WTC11 (cell line): Measurements from ENCODE around the gene BRAF. TPM values are rescaled to one million over a fixed set of nuclear protein-coding genes. Genes with fewer than 3 reads are reported as not detected.

Experiments used
- ATAC-seq: fragments of 200-7000 bp; cut with Tn5 transposase; 2 replicates; pipeline ENCODE4 v1.10.0; 2021; ENCODE audit warnings: mild to moderate bottlenecking, moderate library complexity
- CTCF ChIA-PET: fragments of 300-600 bp; sonication (Branson Sonifier 250); formaldehyde crosslinking; loops from one replicate; lab custom pipeline; 2021; ENCODE audit warnings: antibody characterized with exemption; lab: Charles Lee
- POLR2A ChIA-PET: fragments of 350-600 bp; sonication (Branson Sonifier 250); formaldehyde crosslinking; loops from one replicate; lab custom pipeline; 2021; ENCODE audit warnings: antibody characterized with exemption; lab: Charles Lee
- DNase-seq: peaks from one replicate; pipeline ENCODE4 v3.0.0; 2021; ENCODE audit warnings: low spot score
- H3K27ac Mint-ChIP-seq: 2 replicates; pipeline ENCODE4 v1.8.0; 2021; ENCODE audit warnings: mixed read lengths
- H3K27me3 Mint-ChIP-seq: 2 replicates; pipeline ENCODE4 v1.8.0; 2021; ENCODE audit warnings: low read depth, mild to moderate bottlenecking, moderate library complexity, mixed read lengths
- H3K36me3 Mint-ChIP-seq: 2 replicates; pipeline ENCODE4 v1.8.0; 2021; ENCODE audit warnings: mixed read lengths
- H3K4me1 Mint-ChIP-seq: 2 replicates; pipeline ENCODE4 v1.8.0; 2022; ENCODE audit warnings: mixed read lengths
- H3K4me3 Mint-ChIP-seq: 2 replicates; pipeline ENCODE4 v1.8.0; 2021; ENCODE audit warnings: mild to moderate bottlenecking, moderate library complexity, mixed read lengths
- H3K9me3 Mint-ChIP-seq: 2 replicates; pipeline ENCODE4 v1.8.0; 2021; ENCODE audit warnings: mixed read lengths
- ATF1 ChIP-seq: sonication (generic); formaldehyde crosslinking; IDR thresholded peaks from 2 replicates; pipeline ENCODE4 v1.8.1; 2023; ENCODE audit warnings: mild to moderate bottlenecking, moderate library complexity, missing genetic modification reagents
- ATF3 ChIP-seq: sonication (generic); formaldehyde crosslinking; conservative IDR thresholded peaks from 2 replicates; pipeline ENCODE4 v1.8.1; 2022; ENCODE audit warnings: mild to moderate bottlenecking, missing genetic modification reagents
- CBFB ChIP-seq: sonication (generic); formaldehyde crosslinking; IDR thresholded peaks from 2 replicates; pipeline ENCODE4 v1.8.1; 2022; ENCODE audit warnings: mild to moderate bottlenecking, low read depth, missing genetic modification reagents
- CTCF ChIP-seq: fragments of 200-600 bp; IDR thresholded peaks from 2 replicates; pipeline ENCODE4 v1.8.0; 2022; ENCODE audit warnings: antibody characterized with exemption
- E2F5 ChIP-seq: sonication (generic); formaldehyde crosslinking; IDR thresholded peaks from 2 replicates; pipeline ENCODE4 v1.8.1; 2022; ENCODE audit warnings: mild to moderate bottlenecking, moderate library complexity, missing genetic modification reagents
- EMX1 ChIP-seq: fragments of 250-450 bp; sonication (Bioruptor Pico); IDR thresholded peaks from 2 replicates; pipeline ENCODE4 v1.8.0; 2021; ENCODE audit warnings: mild to moderate bottlenecking
- GABPB1 ChIP-seq: sonication (generic); formaldehyde crosslinking; IDR thresholded peaks from 2 replicates; pipeline ENCODE4 v1.8.1; 2023; ENCODE audit warnings: mild to moderate bottlenecking, missing genetic modification reagents
- JUN ChIP-seq: sonication (generic); formaldehyde crosslinking; IDR thresholded peaks from 2 replicates; pipeline ENCODE4 v1.8.0; 2023; ENCODE audit warnings: mild to moderate bottlenecking, missing genetic modification reagents
- MLX ChIP-seq: sonication (generic); formaldehyde crosslinking; IDR thresholded peaks from 2 replicates; pipeline ENCODE4 v1.8.1; 2023; ENCODE audit warnings: mild to moderate bottlenecking, missing genetic modification reagents, moderate library complexity
- MYBL2 ChIP-seq: sonication (generic); formaldehyde crosslinking; IDR thresholded peaks from 2 replicates; pipeline ENCODE4 v1.8.1; 2023; ENCODE audit warnings: mild to moderate bottlenecking, moderate library complexity, missing genetic modification reagents
- NFE2L1 ChIP-seq: sonication (generic); formaldehyde crosslinking; IDR thresholded peaks from 2 replicates; pipeline ENCODE4 v1.8.1; 2023; ENCODE audit warnings: missing genetic modification reagents
- PREB ChIP-seq: sonication (generic); formaldehyde crosslinking; IDR thresholded peaks from 2 replicates; pipeline ENCODE4 v1.8.1; 2022; ENCODE audit warnings: mild to moderate bottlenecking, missing genetic modification reagents, moderate library complexity, borderline replicate concordance
- ZNF671 ChIP-seq: fragments of 250-450 bp; sonication (Bioruptor Pico); IDR thresholded peaks from 2 replicates; pipeline ENCODE4 v1.8.0; 2021; ENCODE audit warnings: mild to moderate bottlenecking
- total RNA-seq: library from RNA; stranded (reverse); gene quantifications from 3 replicates; pipeline ENCODE4 v1.2.3, GENCODE V29; 2021

Gene BRAF
- total RNA-seq, 1 experiment from 2014 or later = 29.2 TPM

GRCh38 chr7:140924821-140925421 lies at the start of gene BRAF (continued):
- no peak for TF ChIP-seq CTCF
- 0 out of 2 replicates have a peak, but pooled peaks have one; percentile 40 for TF ChIP-seq E2F5 (CRISPR knock-in tag)

- H3K36me3 Mint-ChIP-seq = no peaks in the 10 kb centered on the region
- ATAC-seq (no peak), DNase-seq (no peak)
- TF ChIP-seq MLX (CRISPR knock-in tag) = no peak
- TF ChIP-seq GABPB1 = peak; percentile 59; the same call in 1 of the 2 replicates
- H3K27ac Mint-ChIP-seq = no peak overlapping the region
- H3K4me1 Mint-ChIP-seq = no peaks in the 10 kb centered on the region
- no peak overlapping the region for H3K4me3 Mint-ChIP-seq
- H3K27me3 Mint-ChIP-seq = no peaks in the 10 kb centered on the region; the same call in 1 of the 2 replicates
- no peaks in the 10 kb centered on the region for H3K9me3 Mint-ChIP-seq
- ChIA-PET CTCF (interaction anchor here (1.9 kb wide), 1 partner anchor 10 kb away, joined by 6 read pairs; no protein-coding TSS in a partner anchor), POLR2A (interaction anchor here (0.7 kb wide), 1 partner anchor 213 kb away, joined by 3 read pairs; no protein-coding TSS in a partner anchor)
These were observed 48.4 kb upstream of the BRAF start for GRCh38 chr7:140972876-140973829.

GRCh38 chr7:140972344-140972743 lies 47.6 kb upstream of the BRAF start:
- H3K36me3 Mint-ChIP-seq = no peaks in the 10 kb centered on the region
- H3K27ac Mint-ChIP-seq = no peak overlapping the region
- no peaks in the 10 kb centered on the region for H3K9me3 Mint-ChIP-seq
- H3K4me3 Mint-ChIP-seq = no peak overlapping the region
- ATAC-seq (no peak), DNase-seq (no peak)
- TF ChIP-seq CBFB (no peak), PREB (no peak), ZNF671 (CRISPR knock-in tag) (no peak), NFE2L1 (CRISPR knock-in tag) (no peak), JUN (CRISPR knock-in tag) (no peak), ATF1 (no peak), ATF3 (CRISPR knock-in tag) (no peak)
- POLR2A ChIA-PET = no interaction called here
- H3K27me3 Mint-ChIP-seq = no peaks in the 10 kb centered on the region; the same call in 1 of the 2 replicates
- CTCF ChIA-PET = no interaction called here
- no peaks in the 10 kb centered on the region for H3K4me1 Mint-ChIP-seq

DNA sequence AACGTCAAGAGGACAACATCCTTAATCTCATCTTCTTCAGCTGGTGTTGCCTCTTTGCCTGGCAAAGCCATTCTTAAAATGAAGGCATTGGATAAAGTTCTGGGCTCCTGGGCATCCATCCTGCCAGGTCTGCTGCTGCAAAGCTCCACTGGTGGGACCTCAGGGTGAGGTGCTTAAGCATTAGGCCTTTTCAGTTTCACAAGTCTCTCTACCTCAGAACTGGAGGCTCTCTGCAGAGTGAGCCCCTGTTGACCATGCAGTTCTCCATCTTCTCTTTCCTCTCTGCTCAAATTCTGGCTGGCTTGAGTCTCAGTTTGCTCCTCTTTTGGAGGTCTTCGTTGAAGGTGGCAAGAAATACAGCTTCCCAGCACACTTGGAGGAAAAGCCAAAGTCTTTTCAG lies 42.7 kb upstream of the BRAF start:
- Mint-ChIP-seq H3K4me1 (no peaks in the 10 kb centered on the region), H3K36me3 (no peaks in the 10 kb centered on the region), H3K9me3 (peaks cover 1% of the 10 kb centered on the region; the same call in 1 of the 2 replicates), H3K27ac (no peak overlapping the region), H3K4me3 (no peak overlapping the region), H3K27me3 (no peaks in the 10 kb centered on the region; the same call in 1 of the 2 replicates)
- CTCF ChIA-PET = interaction anchor here (2.6 kb wide), 1 partner anchor 156 kb away, joined by 7 read pairs; no protein-coding TSS in a partner anchor
- POLR2A ChIA-PET = no interaction called here
- TF ChIP-seq EMX1 (CRISPR knock-in tag) (no peak), MYBL2 (CRISPR knock-in tag) (no peak)
- TF ChIP-seq, all 79 proteins: peak for 0
- DNase-seq (no peak), ATAC-seq (no peak)
